A549 (cell line): Measurements from ENCODE around the gene EID1. TPM values are rescaled to one million over a fixed set of nuclear protein-coding genes. Genes with fewer than 3 reads are reported as not detected.

Source experiments
- ATAC-seq, 2 experiments: fragments of 200-7000 bp in 1 of 2; fragments of >200 bp in 1 of 2; cut with Nextera tagmentation in 1 of 2; cut with Tn5 transposase in 1 of 2; 3 replicates each; pipeline versions ENCODE4 v1.8.0 to v1.9.1; 2018 to 2020; ENCODE audit warnings: mild to moderate bottlenecking in 1 of 2, moderate library complexity in 1 of 2
- CTCF ChIA-PET: fragments of 300-600 bp; sonication (Branson Sonifier 250); formaldehyde crosslinking; extraction: SDS; loops from one replicate; lab custom pipeline; 2021; ENCODE audit warnings: antibody characterized with exemption, inconsistent platforms; lab: Yijun Ruan, JAX
- POLR2A ChIA-PET: fragments of 350-600 bp; formaldehyde crosslinking; extraction: SDS; loops from one replicate; lab custom pipeline; 2021; ENCODE audit warnings: antibody characterized with exemption, inconsistent platforms; lab: Yijun Ruan, JAX
- DNase-seq, 2 experiments: peaks; one replicate each; pipeline versions ENCODE4 v3.0.0 to v3.0.0-alpha.2; 2011 to 2016; ENCODE audit warnings: low read depth in 1 of 2, low spot score in 1 of 2
- FAIRE-seq: peaks from 2 replicates; lab custom pipeline; 2011; peaks lifted over from hg19 to GRCh38; lab: Jason Lieb, UNC
- H3K27ac ChIP-seq, 2 experiments: fragments of >200 bp; sonication (Bioruptor Twin); formaldehyde crosslinking; 3 replicates each; pipeline ENCODE4 v1.5.1; 2016 to 2017
- H3K4me1 ChIP-seq: fragments of >200 bp; sonication (Bioruptor Twin); formaldehyde crosslinking; 3 replicates; pipeline ENCODE4 v1.6.1; 2016
- H3K4me2 ChIP-seq: fragments of >200 bp; sonication (Bioruptor Twin); formaldehyde crosslinking; 3 replicates; pipeline ENCODE4 v1.6.1; 2016
- H3K4me3 ChIP-seq: fragments of >200 bp; sonication (Bioruptor Twin); formaldehyde crosslinking; 3 replicates; pipeline ENCODE4 v1.5.1; 2016
- H3K9me3 ChIP-seq: fragments of >200 bp; sonication (Bioruptor Twin); formaldehyde crosslinking; 3 replicates; pipeline ENCODE4 v1.6.1; 2016
- ATOH8 ChIP-seq: fragments of 250-450 bp; sonication (Bioruptor Pico); IDR thresholded peaks from 2 replicates; pipeline ENCODE4 v1.5.0; 2020; ENCODE audit warnings: low read depth, mild to moderate bottlenecking, moderate library complexity
- BHLHE40 ChIP-seq: IDR thresholded peaks from 2 replicates; pipeline ENCODE4 v1.6.1; 2012; ENCODE audit warnings: low read depth, low read length, inconsistent platforms
- CBX2 ChIP-seq: fragments of 200-600 bp; sonication (generic); IDR thresholded peaks from 2 replicates; pipeline ENCODE4 v1.6.1; 2016; ENCODE audit warnings: low read depth, mild to moderate bottlenecking, borderline replicate concordance
- CEBPB ChIP-seq, 2 experiments: fragments of >200 bp in 1 of 2; sonication (Bioruptor Twin) in 1 of 2; formaldehyde crosslinking in 1 of 2; IDR thresholded peaks; 2 replicates each; pipeline ENCODE4 v1.6.1; 2012 to 2016
- CHD4 ChIP-seq: fragments of 200-600 bp; sonication (generic); IDR thresholded peaks from 2 replicates; pipeline ENCODE4 v1.6.1; 2016; ENCODE audit warnings: antibody characterized with exemption, mild to moderate bottlenecking, borderline replicate concordance
- EHF ChIP-seq: fragments of 250-450 bp; sonication (Bioruptor Pico); IDR thresholded peaks from 2 replicates; pipeline ENCODE4 v1.5.0; 2020; ENCODE audit warnings: mild to moderate bottlenecking
- FOSB ChIP-seq: fragments of 250-450 bp; sonication (Bioruptor Pico); IDR thresholded peaks from 2 replicates; pipeline ENCODE4 v1.5.0; 2020; ENCODE audit warnings: mild to moderate bottlenecking, moderate library complexity
- FOXS1 ChIP-seq: fragments of 250-450 bp; sonication (Bioruptor Pico); IDR thresholded peaks from 2 replicates; pipeline ENCODE4 v1.5.0; 2020; ENCODE audit warnings: mild to moderate bottlenecking, moderate library complexity
- GATA3 ChIP-seq: IDR thresholded peaks from 2 replicates; pipeline ENCODE4 v1.6.1; 2012; ENCODE audit warnings: borderline replicate concordance
- HES2 ChIP-seq: fragments of >200 bp; sonication (Bioruptor Twin); formaldehyde crosslinking; IDR thresholded peaks from 2 replicates; pipeline ENCODE4 v1.6.1; 2016
- HEYL ChIP-seq: fragments of 250-450 bp; sonication (Bioruptor Pico); IDR thresholded peaks from 2 replicates; pipeline ENCODE4 v1.8.0; 2021; ENCODE audit warnings: mild to moderate bottlenecking, moderate library complexity
- HOXA7 ChIP-seq: fragments of 250-450 bp; sonication (Bioruptor Pico); IDR thresholded peaks from 2 replicates; pipeline ENCODE4 v1.5.0; 2020; ENCODE audit warnings: mild to moderate bottlenecking, moderate library complexity
- JUNB ChIP-seq: fragments of >200 bp; sonication (Bioruptor Twin); formaldehyde crosslinking; IDR thresholded peaks from 2 replicates; pipeline ENCODE4 v1.6.1; 2016
- KDM1A ChIP-seq: fragments of 200-600 bp; sonication (generic); IDR thresholded peaks from 2 replicates; pipeline ENCODE4 v1.6.1; 2016; ENCODE audit warnings: low read depth, mild to moderate bottlenecking
- MAZ ChIP-seq: fragments of 150-350 bp; IDR thresholded peaks from 2 replicates; pipeline ENCODE4 v1.6.1; 2014; ENCODE audit warnings: antibody characterized with exemption, low read depth, low read length, borderline replicate concordance
- MYC ChIP-seq: IDR thresholded peaks from 2 replicates; pipeline ENCODE4 v1.6.1; 2012; ENCODE audit warnings: mild to moderate bottlenecking, inconsistent platforms, low read length, improper control_type of control experiment, borderline replicate concordance
- NPAS2 ChIP-seq: fragments of 250-450 bp; sonication (Bioruptor Pico); IDR thresholded peaks from 2 replicates; pipeline ENCODE4 v1.8.0; 2022; ENCODE audit warnings: mild to moderate bottlenecking, moderate library complexity, borderline replicate concordance
- PHF8 ChIP-seq: fragments of 200-600 bp; sonication (generic); IDR thresholded peaks from 2 replicates; pipeline ENCODE4 v1.6.1; 2016; ENCODE audit warnings: low read depth, mild to moderate bottlenecking, antibody characterized with exemption, moderate library complexity, borderline replicate concordance
- POLR2A ChIP-seq: IDR thresholded peaks from 2 replicates; pipeline ENCODE4 v1.6.1; 2012; ENCODE audit warnings: mild to moderate bottlenecking, low read length
- RAD21 ChIP-seq, 2 experiments: fragments of >200 bp in 1 of 2; sonication (Bioruptor Twin) in 1 of 2; formaldehyde crosslinking in 1 of 2; IDR thresholded peaks in 1 of 2; conservative IDR thresholded peaks in 1 of 2; 2 replicates in 1 of 2; 3 replicates in 1 of 2; pipeline ENCODE4 v1.6.1; 2012 to 2018; ENCODE audit warnings: inconsistent platforms in 1 of 2
- RARB ChIP-seq: fragments of 250-450 bp; sonication (Bioruptor Pico); IDR thresholded peaks from 2 replicates; pipeline ENCODE4 v1.8.0; 2021; ENCODE audit warnings: mild to moderate bottlenecking, moderate library complexity
- RCOR1 ChIP-seq: fragments of 150-350 bp; IDR thresholded peaks from 2 replicates; pipeline ENCODE4 v1.6.1; 2014; ENCODE audit warnings: antibody characterized with exemption, low read length, low read depth
- RFX5 ChIP-seq: fragments of 450-650 bp; IDR thresholded peaks from 2 replicates; pipeline ENCODE4 v1.7.1; 2014; ENCODE audit warnings: antibody characterized with exemption, mild to moderate bottlenecking, moderate library complexity
- SREBF2 ChIP-seq: fragments of 450-650 bp; IDR thresholded peaks from 2 replicates; pipeline ENCODE4 v1.6.1; 2014; ENCODE audit warnings: mild to moderate bottlenecking, moderate library complexity
- USF2 ChIP-seq: fragments of 450-650 bp; IDR thresholded peaks from 2 replicates; pipeline ENCODE4 v1.6.1; 2014; ENCODE audit warnings: antibody characterized with exemption
- WGBS: methylation state at CpG from one replicate; pipeline ENCODE4 v1.1.6; 2017; ENCODE audit errors: missing lambda C conversion rate; 5-methylcytosine and 5-hydroxymethylcytosine counted together
- polyA plus RNA-seq, 4 experiments: library from polyadenylated mRNA; depleted of rRNA in 3 of 4; stranded (reverse); fragments of >200 nt; fragmentation: RNase III in 1 of 4; extraction: RNeasy Plus Mini Kit Qiagen cat#74134 plus additional on column Dnase treatment in 1 of 4; gene quantifications; 2 replicates in 3 of 4; 3 replicates in 1 of 4; pipeline ENCODE4 v1.2.3, GENCODE V29; 2011 to 2017

The EID1 gene
- polyA plus RNA-seq, 2 of the 4 experiments (the other 2 are of a cell fraction): 125 to 182 TPM

- H3K9me3 ChIP-seq: 0 out of 3 replicates have a peak, but pooled peaks cover 4% of the 10 kb centered on the region
- no peak for ATAC-seq
- H3K4me1 ChIP-seq: no peaks in the 10 kb centered on the region
- no peak for DNase-seq
- no peak overlapping the region for H3K4me3 ChIP-seq
- TF ChIP-seq CBX2 (no peak), POLR2A (no peak), HEYL (CRISPR knock-in tag) (no peak), HES2 (no peak), CHD4 (no peak), MYC (no peak), RCOR1 (no peak), EHF (CRISPR knock-in tag) (no peak), RFX5 (no peak)
- H3K4me2 ChIP-seq: no peak overlapping the region
- CTCF ChIA-PET: interaction anchor here (1.1 kb wide), 1 partner anchor 10 kb away, joined by 4 read pairs; no protein-coding TSS in a partner anchor
- no peak for FAIRE-seq
- no peak overlapping the region for H3K27ac ChIP-seq
- POLR2A ChIA-PET: no interaction called here
These were observed 45.3 kb upstream of the EID1 start for GRCh38 chr15:48832648-48833047.

- DNase-seq (no peak), ATAC-seq (no peak), FAIRE-seq (no peak)
- Histone ChIP-seq H3K27ac (no peak overlapping the region), H3K4me3 (no peak overlapping the region), H3K4me2 (no peak overlapping the region), H3K4me1 (no peaks in the 10 kb centered on the region), H3K9me3 (0 out of 3 replicates have a peak, but pooled peaks cover 4% of the 10 kb centered on the region)
- TF ChIP-seq NPAS2 (CRISPR knock-in tag): no peak
- TF ChIP-seq SREBF2: no peak
- no peak for TF ChIP-seq FOXS1
- TF ChIP-seq RCOR1: no peak
- TF ChIP-seq RFX5: no peak
- no peak for TF ChIP-seq GATA3
- TF ChIP-seq RARB: no peak
- no peak for TF ChIP-seq BHLHE40
- no peak for TF ChIP-seq MAZ
- TF ChIP-seq CEBPB (IDR thresholded peaks at IDR 0.05): no peak
- TF ChIP-seq ATOH8 (CRISPR knock-in tag): no peak
- TF ChIP-seq PHF8: no peak
- no peak for TF ChIP-seq CHD4
- TF ChIP-seq JUNB: no peak
- no peak for TF ChIP-seq USF2
- no peak for TF ChIP-seq CBX2
- no peak for TF ChIP-seq MYC
- TF ChIP-seq HOXA7 (CRISPR knock-in tag): no peak
- no peak for TF ChIP-seq KDM1A
- TF ChIP-seq RAD21 (conservative IDR thresholded peaks at IDR 0.05 in 1 of 2, IDR thresholded peaks at IDR 0.05 in 1 of 2): no peak
- POLR2A ChIA-PET: no interaction called here
- CTCF ChIA-PET: no interaction called here
These were observed 44.3 kb upstream of the EID1 start for GRCh38 chr15:48833526-48834239.

- H3K4me2 ChIP-seq: no peak overlapping the region
- H3K4me3 ChIP-seq: no peak overlapping the region
- 0 out of 3 replicates have a peak, but pooled peaks cover 4% of the 10 kb centered on the region for H3K9me3 ChIP-seq
- FAIRE-seq (no peak), ATAC-seq (no peak), DNase-seq (no peak)
- no peak overlapping the region for H3K27ac ChIP-seq
- WGBS: 46% methylated on average over 4 of the region's 5 CpGs
- POLR2A ChIA-PET: no interaction called here
- TF ChIP-seq MAZ (no peak), EHF (CRISPR knock-in tag) (no peak), PHF8 (no peak), GATA3 (no peak), HES2 (no peak), JUNB (no peak), FOSB (CRISPR knock-in tag) (no peak)
- TF ChIP-seq, all 56 proteins: peak for 0
- CTCF ChIA-PET: no interaction called here
- no peaks in the 10 kb centered on the region for H3K4me1 ChIP-seq
These were observed 43.2 kb upstream of the EID1 start for GRCh38 chr15:48834756-48835155.
